Brain microvascular endothelial cell (primary cell): ENCODE measurements around the gene RHOV.

Source experiments
- DNase-seq: peaks from one replicate; pipeline ENCODE4 v3.0.0-alpha.2; 2020
- H3K27ac ChIP-seq: fragments of 250-450 bp; sonication (Bioruptor Pico); 2 replicates; pipeline ENCODE4 v1.5.1; 2020; ENCODE audit warnings: mild to moderate bottlenecking, moderate library complexity
- H3K27me3 ChIP-seq: fragments of 250-450 bp; sonication (Bioruptor Pico); replicated peaks from 2 replicates; pipeline ENCODE4 v1.5.1; 2020; ENCODE audit warnings: mild to moderate bottlenecking
- H3K36me3 ChIP-seq: fragments of 250-450 bp; sonication (Bioruptor Pico); replicated peaks from 2 replicates; pipeline ENCODE4 v1.5.1; 2020; ENCODE audit warnings: mild to moderate bottlenecking
- H3K4me3 ChIP-seq: 2 replicates; pipeline ENCODE4 v1.5.1; 2011; ENCODE audit warnings: low read depth, mild to moderate bottlenecking, control low read depth, low read length, moderate library complexity
- in situ Hi-C: cut with HindIII; loops from 2 replicates; pipeline ENCODE4 v1.10.0; 2017; ENCODE audit warnings: low sequenced_read_pairs, low pct_ligation_motif_present
- TF ChIP-seq, protein P1 (sequence below): IDR thresholded peaks from 2 replicates; pipeline ENCODE4 v1.5.1; 2011; ENCODE audit warnings: low read depth, mild to moderate bottlenecking, moderate library complexity, low read length, control low read depth, inconsistent platforms; ENCODE audit errors: missing control alignments

RHOV gene

DNA sequence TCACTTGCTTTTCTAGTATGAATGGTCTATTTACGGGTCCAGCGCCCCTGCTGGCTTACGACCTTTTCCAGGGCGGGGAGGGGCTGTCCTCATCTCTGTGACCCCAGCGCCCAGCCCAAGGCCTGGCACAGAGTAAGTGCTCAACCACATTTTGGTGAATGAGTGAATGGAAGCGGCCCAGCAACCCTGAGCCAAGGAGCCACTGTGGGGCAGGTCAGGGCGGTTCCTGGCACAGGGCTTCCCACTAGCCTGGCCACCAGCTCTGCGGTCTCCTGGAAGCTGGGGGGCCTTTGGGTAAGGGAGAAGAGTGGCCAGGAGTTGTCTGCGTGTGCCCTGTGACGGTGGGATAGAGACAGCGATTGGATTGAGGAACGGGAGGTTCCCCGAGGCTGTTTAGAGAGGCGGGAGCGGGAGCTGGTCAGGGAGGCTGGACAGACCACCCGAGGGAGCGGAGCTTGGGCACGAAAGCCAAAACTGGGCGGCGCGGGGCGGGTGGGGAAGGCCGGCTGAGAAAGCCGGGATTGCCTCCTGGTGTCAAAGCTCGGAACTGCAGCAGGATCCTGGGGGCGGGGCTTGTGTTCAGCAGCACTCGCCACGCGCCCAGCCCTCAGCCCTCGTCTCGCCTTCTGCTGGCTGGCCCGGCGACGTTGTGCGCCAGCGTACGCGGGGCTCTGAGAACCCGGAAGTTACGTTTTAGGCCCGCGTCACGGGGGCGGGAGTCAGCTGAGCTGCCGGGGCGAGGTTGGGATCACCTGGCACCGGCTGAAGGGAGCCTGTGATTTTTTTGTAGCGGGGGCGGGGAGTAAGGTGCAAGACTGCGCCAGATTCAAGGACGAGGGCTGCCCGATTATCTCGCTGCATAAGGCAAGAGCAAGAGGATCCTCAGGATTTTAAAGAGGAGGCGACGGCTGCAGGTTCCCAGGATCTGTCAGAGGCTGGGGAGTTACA is 20.0 kb upstream of the RHOV start, which contains the start of gene VPS18:
Gene VPS18, plus strand, starts transcription at position 718 of the 948 bp plus-strand sequence. CDS start 319 bp downstream, outside the sequence.
- Histone ChIP-seq H3K4me3 (peak within 1 kb of the TSS; percentile 96), H3K27me3 (no peaks in the 10 kb centered on the region), H3K36me3 (peaks cover 20% of the 10 kb centered on the region), H3K27ac (peak within 1 kb of the TSS; percentile 94)
- in situ Hi-C loops, result no loop called here
- TF ChIP-seq, protein P1, sequence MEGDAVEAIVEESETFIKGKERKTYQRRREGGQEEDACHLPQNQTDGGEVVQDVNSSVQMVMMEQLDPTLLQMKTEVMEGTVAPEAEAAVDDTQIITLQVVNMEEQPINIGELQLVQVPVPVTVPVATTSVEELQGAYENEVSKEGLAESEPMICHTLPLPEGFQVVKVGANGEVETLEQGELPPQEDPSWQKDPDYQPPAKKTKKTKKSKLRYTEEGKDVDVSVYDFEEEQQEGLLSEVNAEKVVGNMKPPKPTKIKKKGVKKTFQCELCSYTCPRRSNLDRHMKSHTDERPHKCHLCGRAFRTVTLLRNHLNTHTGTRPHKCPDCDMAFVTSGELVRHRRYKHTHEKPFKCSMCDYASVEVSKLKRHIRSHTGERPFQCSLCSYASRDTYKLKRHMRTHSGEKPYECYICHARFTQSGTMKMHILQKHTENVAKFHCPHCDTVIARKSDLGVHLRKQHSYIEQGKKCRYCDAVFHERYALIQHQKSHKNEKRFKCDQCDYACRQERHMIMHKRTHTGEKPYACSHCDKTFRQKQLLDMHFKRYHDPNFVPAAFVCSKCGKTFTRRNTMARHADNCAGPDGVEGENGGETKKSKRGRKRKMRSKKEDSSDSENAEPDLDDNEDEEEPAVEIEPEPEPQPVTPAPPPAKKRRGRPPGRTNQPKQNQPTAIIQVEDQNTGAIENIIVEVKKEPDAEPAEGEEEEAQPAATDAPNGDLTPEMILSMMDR, result peak; percentile 87
- DNase-seq, result peak; percentile 96

DNA sequence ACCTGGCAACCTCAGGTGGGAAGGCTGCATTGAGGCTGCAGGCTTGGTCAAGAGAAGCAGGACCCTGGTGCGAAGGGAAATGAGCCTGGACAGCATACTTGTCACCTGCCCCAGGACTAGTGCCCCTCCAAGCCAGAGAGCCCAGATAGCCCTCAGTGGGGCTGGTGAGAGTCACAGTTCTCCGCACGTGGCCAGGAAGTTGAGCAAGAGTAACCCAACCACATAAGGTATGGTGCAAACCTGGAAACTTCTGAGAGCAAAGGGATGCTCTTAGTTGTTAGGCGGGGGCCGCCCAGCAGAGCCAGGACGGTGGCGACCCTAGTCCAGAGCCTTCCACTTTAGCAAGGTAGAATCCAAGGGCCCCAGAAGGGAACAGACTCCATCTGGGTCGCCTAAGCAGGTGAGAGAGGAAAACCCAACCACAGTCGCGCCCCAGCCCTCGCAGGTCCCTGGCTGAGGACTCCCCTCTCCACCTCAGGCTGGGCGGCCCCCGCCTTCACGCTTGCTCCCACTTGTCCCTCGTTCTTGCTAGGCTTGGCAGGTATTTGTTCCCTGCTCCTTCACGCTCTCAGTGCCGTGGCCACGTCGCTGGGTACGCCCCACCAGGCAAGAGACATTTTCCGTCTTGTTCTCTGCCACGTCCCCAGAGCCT is 19.1 kb upstream of the RHOV start:
- H3K36me3 ChIP-seq, result peaks cover 14% of the 10 kb centered on the region
- H3K27ac ChIP-seq, result no peak overlapping the region
- TF ChIP-seq, protein P1, result no peak
- H3K4me3 ChIP-seq, result no peak overlapping the region
- H3K27me3 ChIP-seq, result no peaks in the 10 kb centered on the region
- DNase-seq, result no peak
- in situ Hi-C loops, result no loop called here

DNA sequence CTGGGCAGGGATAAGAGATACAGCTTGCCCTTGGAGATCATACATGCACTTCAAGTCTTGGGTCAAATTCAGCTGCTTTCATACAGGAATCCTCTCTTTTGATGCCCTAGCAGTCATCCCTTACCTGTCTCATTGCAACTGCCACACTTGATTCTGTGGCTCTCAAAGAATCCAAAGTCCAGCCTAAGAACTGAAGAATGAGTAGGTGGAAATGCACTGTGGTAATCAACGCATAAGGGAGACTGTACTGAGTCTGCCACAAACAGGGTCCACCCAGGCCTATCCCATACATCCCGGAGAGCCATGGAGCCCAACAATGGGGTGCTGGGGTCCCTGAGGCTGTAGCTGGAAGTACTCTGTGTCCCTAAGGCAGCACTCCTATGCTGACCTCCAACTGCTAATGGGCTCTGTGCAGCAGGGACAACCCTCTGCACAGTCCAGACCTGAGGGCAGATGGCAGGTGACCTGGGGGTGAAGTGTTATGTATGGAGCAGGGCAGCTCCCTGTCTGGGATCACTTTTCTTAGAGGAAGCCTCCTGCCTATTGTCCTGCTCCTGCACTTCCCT is 18.5 kb upstream of the RHOV start:
- TF ChIP-seq, protein P1, result no peak
- H3K27me3 ChIP-seq, result no peaks in the 10 kb centered on the region
- H3K27ac ChIP-seq, result no peak overlapping the region
- in situ Hi-C loops, result no loop called here
- DNase-seq, result no peak
- no peak overlapping the region for H3K4me3 ChIP-seq
- H3K36me3 ChIP-seq, result peaks cover 12% of the 10 kb centered on the region

DNA sequence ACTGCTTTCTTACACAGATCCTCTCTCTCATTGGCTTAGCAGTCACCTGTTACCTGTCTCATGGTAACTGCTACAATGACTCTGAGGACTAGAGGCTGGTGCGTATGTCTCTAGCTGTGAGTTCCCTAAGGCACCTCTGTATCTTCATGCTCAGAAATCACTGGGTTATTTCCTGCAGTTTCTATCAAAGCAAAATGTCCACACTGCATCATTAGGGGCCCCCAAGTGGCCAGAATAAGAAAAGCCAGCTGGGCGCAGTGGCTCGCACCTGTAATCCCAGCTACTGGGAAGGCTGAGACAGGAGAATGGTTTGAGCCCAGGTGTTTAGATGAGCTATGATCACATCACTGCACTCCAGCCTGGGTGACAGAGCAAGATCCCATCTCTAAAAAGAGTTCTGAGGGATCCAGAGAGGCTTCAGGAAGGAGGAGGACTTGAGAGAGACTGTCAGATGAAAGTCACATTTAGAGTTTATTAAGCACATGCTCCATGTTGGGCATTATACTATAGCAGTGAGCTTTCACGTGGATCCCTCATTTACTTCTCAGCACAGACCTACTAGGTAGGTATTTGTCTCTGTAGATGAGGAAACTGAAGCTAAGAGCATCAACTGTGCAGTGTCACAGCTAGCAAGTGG is 17.9 kb upstream of the RHOV start:
- Histone ChIP-seq H3K4me3 (no peak overlapping the region), H3K27ac (no peak overlapping the region), H3K36me3 (peaks cover 8% of the 10 kb centered on the region), H3K27me3 (no peaks in the 10 kb centered on the region)
- in situ Hi-C loops, result no loop called here
- DNase-seq, result peak; percentile 40
- TF ChIP-seq, protein P1, result peak; percentile 84

DNA sequence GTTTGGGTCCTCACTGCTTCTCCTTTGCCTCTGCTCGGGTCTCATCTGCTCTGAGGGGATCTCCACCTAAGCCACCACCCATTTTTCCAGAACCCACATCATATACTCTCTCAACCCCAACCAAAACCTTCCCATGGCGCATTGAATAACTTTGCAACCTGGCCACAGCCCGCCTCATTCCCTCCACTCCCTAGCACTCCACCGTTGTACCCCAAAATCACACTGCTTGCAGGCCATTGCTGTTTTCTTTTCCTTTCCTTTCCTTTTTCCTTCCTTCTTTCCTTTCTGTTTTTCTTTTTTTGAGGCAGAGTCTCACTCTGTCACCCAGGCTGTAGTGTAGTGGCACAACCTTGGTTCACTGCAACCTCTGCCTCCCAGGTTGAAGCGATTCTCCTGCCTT is 17.1 kb upstream of the RHOV start:
- no peaks in the 10 kb centered on the region for H3K27me3 ChIP-seq
- H3K36me3 ChIP-seq, result peaks cover 4% of the 10 kb centered on the region
- H3K27ac ChIP-seq, result no peak overlapping the region
- TF ChIP-seq, protein P1, result no peak
- DNase-seq, result no peak
- H3K4me3 ChIP-seq, result no peak overlapping the region
- in situ Hi-C loops, result no loop called here
